Keratinocyte (primary cell): ENCODE data around the gene PCBP2. TPM values are rescaled to one million over a fixed set of nuclear protein-coding genes. Genes with fewer than 3 reads are reported as not detected.

Experiments used
- DNase-seq: peaks from one replicate; pipeline ENCODE4 v3.0.0-alpha.2; 2011; ENCODE audit warnings: low read depth, missing footprints, low spot score
- FAIRE-seq: peaks from 2 replicates; lab custom pipeline; 2011; peaks lifted over from hg19 to GRCh38; lab: Jason Lieb, UNC
- H2AFZ ChIP-seq: 2 replicates; pipeline ENCODE4 v1.6.0; 2012; ENCODE audit warnings: low read length, control low read depth, inconsistent platforms; ENCODE audit not compliant: control insufficient read depth
- H3K27ac ChIP-seq: 2 replicates; pipeline ENCODE4 v1.5.1; 2011; ENCODE audit warnings: low read length; ENCODE audit not compliant: control insufficient read depth, insufficient read depth
- H3K27me3 ChIP-seq: 3 replicates; pipeline ENCODE4 v1.6.0; 2011; ENCODE audit warnings: low read length; ENCODE audit not compliant: control insufficient read depth, insufficient read depth; ENCODE audit errors: extremely low read depth
- H3K36me3 ChIP-seq, 2 experiments: 2 replicates in 1 of 2; 3 replicates in 1 of 2; pipeline ENCODE4 v1.5.1; 2011; ENCODE audit warnings: low read length in 2 of 2, mild to moderate bottlenecking in 1 of 2; ENCODE audit not compliant: control insufficient read depth in 2 of 2, insufficient read depth in 2 of 2; ENCODE audit errors: extremely low read depth in 1 of 2
- H3K4me1 ChIP-seq: 3 replicates; pipeline ENCODE4 v1.5.1; 2011; ENCODE audit warnings: low read length; ENCODE audit not compliant: control insufficient read depth, insufficient read depth; ENCODE audit errors: extremely low read depth
- H3K4me2 ChIP-seq: 3 replicates; pipeline ENCODE4 v1.6.0; 2011; ENCODE audit warnings: low read depth, low read length; ENCODE audit not compliant: control insufficient read depth, insufficient read depth; ENCODE audit errors: extremely low read depth
- H3K4me3 ChIP-seq, 3 experiments: fragments of 200-600 bp in 1 of 3; sonication (generic) in 1 of 3; 2 replicates in 2 of 3; 3 replicates in 1 of 3; pipeline ENCODE4 v1.5.1; 2011 to 2016; ENCODE audit warnings: low read length in 3 of 3, mild to moderate bottlenecking in 3 of 3, control low read depth in 2 of 3, inconsistent platforms in 1 of 3, low read depth in 1 of 3, mixed read lengths in 1 of 3, mixed run types in 1 of 3, moderate library complexity in 1 of 3; ENCODE audit not compliant: control insufficient read depth in 2 of 3, insufficient read depth in 2 of 3; ENCODE audit errors: extremely low read depth in 1 of 3
- H3K79me2 ChIP-seq: 2 replicates; pipeline ENCODE4 v1.6.0; 2012; ENCODE audit warnings: low read length; ENCODE audit not compliant: control insufficient read depth, insufficient read depth
- H3K9ac ChIP-seq: 3 replicates; pipeline ENCODE4 v1.6.0; 2011; ENCODE audit warnings: low read length; ENCODE audit not compliant: control insufficient read depth, insufficient read depth; ENCODE audit errors: extremely low read depth
- H3K9me1 ChIP-seq: 3 replicates; pipeline ENCODE4 v1.6.0; 2011; ENCODE audit warnings: low read length; ENCODE audit not compliant: control insufficient read depth, insufficient read depth; ENCODE audit errors: extremely low read depth
- H3K9me3 ChIP-seq: 2 replicates; pipeline ENCODE4 v1.5.1; 2012; ENCODE audit warnings: low read depth, low read length; ENCODE audit not compliant: control insufficient read depth
- H4K20me1 ChIP-seq: 3 replicates; pipeline ENCODE4 v1.6.0; 2011; ENCODE audit warnings: low read length; ENCODE audit not compliant: control insufficient read depth, insufficient read depth; ENCODE audit errors: extremely low read depth
- CTCF ChIP-seq, 3 experiments: IDR thresholded peaks in 1 of 3; conservative IDR thresholded peaks in 1 of 3; optimal IDR thresholded peaks in 1 of 3; 2 replicates in 2 of 3; 3 replicates in 1 of 3; pipeline versions ENCODE3 to v1.5.1; 2011; ENCODE audit warnings: low read length in 3 of 3, mild to moderate bottlenecking in 3 of 3, moderate library complexity in 2 of 3, control low read depth in 1 of 3, inconsistent platforms in 1 of 3; ENCODE audit not compliant: insufficient read depth in 2 of 3; ENCODE audit errors: extremely low read depth in 1 of 3
- EZH2 ChIP-seq: IDR thresholded peaks from one replicate; pipeline ENCODE4 v1.6.1; 2012; ENCODE audit warnings: inconsistent platforms, mild to moderate bottlenecking, low read length, moderate library complexity
- dilution Hi-C: fragments of 300-500 bp; cut with MboI; formaldehyde crosslinking; loops from one replicate; pipeline ENCODE4 v1.7.0; 2020; ENCODE audit warnings: low sequenced_read_pairs; ENCODE audit not compliant: extremely low pct_ligation_motif_present
- polyA plus RNA-seq, 5 experiments: library from polyadenylated mRNA; depleted of rRNA in 3 of 5; stranded (reverse) in 3 of 5; stranded (forward) in 1 of 5; unstranded in 1 of 5; fragments of >200 nt; gene quantifications; 1 replicate in 1 of 5; 2 replicates in 3 of 5; 3 replicates in 1 of 5; pipeline versions ENCODE4 v1.2.1 to v1.2.3, GENCODE V29; 2011 to 2012; ENCODE audit warnings: missing spikeins in 2 of 5, low read depth in 1 of 5, low replicate concordance in 1 of 5

The PCBP2 gene
- polyA plus RNA-seq, 1 donor (not counting 4 experiments of a cell fraction or from before 2014, with no cell fraction given): 238 TPM

- Histone ChIP-seq H3K27ac (no peak overlapping the region), H3K27me3 (no peaks in the 10 kb centered on the region), H3K9ac (no peak overlapping the region), H3K4me2 (no peak overlapping the region), H2AFZ (no peak overlapping the region), H3K4me3 (no peak overlapping the region), H3K9me3 (no peaks in the 10 kb centered on the region), H3K79me2 (peaks cover 11% of the 10 kb centered on the region), H3K36me3 (peaks cover 23 to 24% of the 10 kb centered on the region in 2 experiments), H4K20me1 (no peaks in the 10 kb centered on the region), H3K9me1 (no peaks in the 10 kb centered on the region), H3K4me1 (peaks cover 13% of the 10 kb centered on the region)
- DNase-seq (no peak), FAIRE-seq (no peak)
- dilution Hi-C loops: no loop called here
- no peak for TF ChIP-seq EZH2
- no peak for TF ChIP-seq CTCF (optimal IDR thresholded peaks at IDR 0.05 in 1 of 3, IDR thresholded peaks at IDR 0.05 in 1 of 3, conservative IDR thresholded peaks at IDR 0.05 in 1 of 3; ENCODE audit: extremely low read depth in 1 of 3, insufficient read depth in 2 of 3, low read length in 3 of 3)
Observed at GRCh38 chr12:53505086-53505485, 53.2 kb downstream of the PCBP2 start.

GRCh38 chr12:53505555-53506449, 53.9 kb downstream of the PCBP2 start:
- Histone ChIP-seq H3K4me3 (no peak overlapping the region), H3K36me3 (peaks cover 23 to 24% of the 10 kb centered on the region in 2 experiments), H3K9me3 (no peaks in the 10 kb centered on the region), H4K20me1 (no peaks in the 10 kb centered on the region), H3K27ac (no peak overlapping the region), H3K4me2 (no peak overlapping the region), H3K27me3 (no peaks in the 10 kb centered on the region), H3K9me1 (no peaks in the 10 kb centered on the region), H3K79me2 (peaks cover 11% of the 10 kb centered on the region), H2AFZ (no peak overlapping the region), H3K9ac (no peak overlapping the region), H3K4me1 (peaks cover 10% of the 10 kb centered on the region)
- DNase-seq (no peak), FAIRE-seq (no peak)
- TF ChIP-seq EZH2: no peak
- TF ChIP-seq CTCF (optimal IDR thresholded peaks at IDR 0.05 in 1 of 3, IDR thresholded peaks at IDR 0.05 in 1 of 3, conservative IDR thresholded peaks at IDR 0.05 in 1 of 3; ENCODE audit: extremely low read depth in 1 of 3, insufficient read depth in 2 of 3, low read length in 3 of 3): no peak
- dilution Hi-C loops: no loop called here
